NCI-H2171 (cell line): ENCODE data around the gene PCNX2.
"Not testable (repeated sequence)": the region's sequence is repeated elsewhere in the genome, so short reads cannot be mapped to it uniquely, and the experiment has no call there.

ENCODE experiments used
- DNase-seq: peaks from one replicate; lab custom pipeline; 2025; lab: John Stamatoyannopoulos, UW

The PCNX2 gene

GRCh38 chr1:233006541-233006973, 289.0 kb downstream of the PCNX2 start:
- DNase-seq: no peak

- no peak for DNase-seq
Observed at GRCh38 chr1:233006108-233006507, 289.4 kb downstream of the PCNX2 start.

GRCh38 chr1:233005703-233006102, 289.8 kb downstream of the PCNX2 start:
- no peak for DNase-seq

- DNase-seq: no peak
Observed at GRCh38 chr1:233005156-233005555, 290.4 kb downstream of the PCNX2 start.

GRCh38 chr1:233004451-233004850, 291.1 kb downstream of the PCNX2 start:
- DNase-seq: no peak

- DNase-seq: not testable (repeated sequence)
Observed at GRCh38 chr1:233003638-233004037, 291.9 kb downstream of the PCNX2 start.

- no peak for DNase-seq
Observed at GRCh38 chr1:232999956-233000625, 295.4 kb downstream of the PCNX2 start.

GRCh38 chr1:232998646-232999045, 296.9 kb downstream of the PCNX2 start:
- no peak for DNase-seq

GRCh38 chr1:232998138-232998537, 297.4 kb downstream of the PCNX2 start:
- no peak for DNase-seq

- DNase-seq: no peak
Observed at GRCh38 chr1:232996143-232996542, 299.4 kb downstream of the PCNX2 start.

- no peak for DNase-seq
Observed at GRCh38 chr1:232995189-232995588, 300.3 kb downstream of the PCNX2 start.

GRCh38 chr1:232993555-232993954, 302.0 kb downstream of the PCNX2 start:
- no peak for DNase-seq

GRCh38 chr1:232992227-232992626, 303.3 kb downstream of the PCNX2 start:
- no peak for DNase-seq

- DNase-seq: no peak
Observed at GRCh38 chr1:232991238-232991637, 304.3 kb downstream of the PCNX2 start.

- DNase-seq: no peak
Observed at GRCh38 chr1:232990176-232991128, 305.1 kb downstream of the PCNX2 start.

GRCh38 chr1:232988572-232989040, 306.9 kb downstream of the PCNX2 start:
- peak; percentile 57 for DNase-seq

- no peak for DNase-seq
Observed at GRCh38 chr1:232987774-232988140, 307.8 kb downstream of the PCNX2 start.

GRCh38 chr1:232987046-232987773, 308.3 kb downstream of the PCNX2 start:
- DNase-seq: no peak

- no peak for DNase-seq
Observed at GRCh38 chr1:232986527-232986922, 309.0 kb downstream of the PCNX2 start.

GRCh38 chr1:232985882-232986526, 309.5 kb downstream of the PCNX2 start:
- DNase-seq: no peak

GRCh38 chr1:232984577-232985425, 310.7 kb downstream of the PCNX2 start:
- DNase-seq: no peak
